ENCODE measurements around the gene SV2A. TPM values are rescaled to one million over a fixed set of nuclear protein-coding genes. Genes with fewer than 3 reads are reported as not detected.
"Not testable (repeated sequence)": the region's sequence is repeated elsewhere in the genome, so short reads cannot be mapped to it uniquely, and the experiment has no call there.

The SV2A gene
- total and polyA plus RNA-seq, 2 donors from 2014 or later, result 2.0 to 4.5 TPM

GRCh38 chr1:149860684-149861496 lies 56.8 kb downstream of the SV2A start:
- H3K9ac ChIP-seq (ENCODE audit: low read length in 3 of 3); H3K4me3 ChIP-seq (ENCODE audit: low read length in 3 of 3); H3K9me3 ChIP-seq (ENCODE audit: control insufficient read depth in 2 of 3, insufficient read depth in 1 of 3, low read length in 3 of 3); DNase-seq; intact Hi-C loops (cut with DNase I); FAIRE-seq; H3K27ac ChIP-seq (ENCODE audit: low read depth in 2 of 2, low read length in 2 of 2); H3K4me1 ChIP-seq (ENCODE audit: control insufficient read depth in 2 of 3, insufficient read depth in 2 of 3, low read depth in 1 of 3, low read length in 3 of 3); H3K36me3 ChIP-seq (ENCODE audit: control insufficient read depth in 2 of 3, insufficient read depth in 3 of 3, low read length in 3 of 3); H3K27me3 ChIP-seq (ENCODE audit: control insufficient read depth, insufficient read depth, low read length): not testable (repeated sequence)

- intact Hi-C loops (cut with DNase I); H3K4me3 ChIP-seq (ENCODE audit: low read length in 3 of 3); H3K9ac ChIP-seq (ENCODE audit: low read length in 3 of 3); H3K4me1 ChIP-seq (ENCODE audit: control insufficient read depth in 2 of 3, insufficient read depth in 2 of 3, low read depth in 1 of 3, low read length in 3 of 3); DNase-seq; H3K9me3 ChIP-seq (ENCODE audit: control insufficient read depth in 2 of 3, insufficient read depth in 1 of 3, low read length in 3 of 3); FAIRE-seq; H3K27me3 ChIP-seq (ENCODE audit: control insufficient read depth, insufficient read depth, low read length); H3K36me3 ChIP-seq (ENCODE audit: control insufficient read depth in 2 of 3, insufficient read depth in 3 of 3, low read length in 3 of 3); H3K27ac ChIP-seq (ENCODE audit: low read depth in 2 of 2, low read length in 2 of 2): not testable (repeated sequence)
Measured at GRCh38 chr1:149860271-149860670, 57.4 kb downstream of the SV2A start.

Other genes with a start within 250 kb of the SV2A start
- gene FCGR1A, start 135.2 kb downstream of the SV2A start, total RNA-seq, result 18.0 TPM
- gene FCGR1A, start 135.2 kb downstream of the SV2A start, polyA plus RNA-seq (ENCODE audit: insufficient read depth, low read depth, low replicate concordance), result 19.5 TPM
- 14.3 TPM for gene BOLA1, start 18.3 kb downstream of the SV2A start, total RNA-seq
- gene BOLA1, start 18.3 kb downstream of the SV2A start, polyA plus RNA-seq (ENCODE audit: insufficient read depth, low read depth, low replicate concordance), result 44.0 TPM
- gene SF3B4, start 10.0 kb upstream of the SV2A start, total RNA-seq, result 55.0 TPM
- gene SF3B4, start 10.0 kb upstream of the SV2A start, polyA plus RNA-seq (ENCODE audit: insufficient read depth, low read depth, low replicate concordance), result 40.6 TPM
- gene MTMR11, start 19.0 kb upstream of the SV2A start, total RNA-seq, result 24.7 TPM
- gene MTMR11, start 19.0 kb upstream of the SV2A start, polyA plus RNA-seq (ENCODE audit: insufficient read depth, low read depth, low replicate concordance), result 21.6 TPM
- gene OTUD7B, start 92.9 kb upstream of the SV2A start, total RNA-seq, result 28.1 TPM
- gene OTUD7B, start 92.9 kb upstream of the SV2A start, polyA plus RNA-seq (ENCODE audit: insufficient read depth, low read depth, low replicate concordance), result 3.4 TPM
- gene VPS45, start 149.9 kb upstream of the SV2A start, total RNA-seq, result 41.7 TPM
- 33.1 TPM for gene VPS45, start 149.9 kb upstream of the SV2A start, polyA plus RNA-seq (ENCODE audit: insufficient read depth, low read depth, low replicate concordance)
- gene PLEKHO1, start 232.1 kb upstream of the SV2A start, total RNA-seq, result 32.7 TPM
- 28.0 TPM for gene PLEKHO1, start 232.1 kb upstream of the SV2A start, polyA plus RNA-seq (ENCODE audit: insufficient read depth, low read depth, low replicate concordance)